ENCODE results near the gene ENTPD1. TPM values are rescaled to one million over a fixed set of nuclear protein-coding genes. Genes with fewer than 3 reads are reported as not detected.
A peak's percentile ranks its signal among the peaks of the same experiment; 100 is the strongest.
"Not testable (repeated sequence)": the region's sequence is repeated elsewhere in the genome, so short reads cannot be mapped to it uniquely, and the experiment has no call there.

Gene ENTPD1
- polyA plus RNA-seq, 6 donors from 2014 or later: 39.0 to 59.2 (median 48.9) TPM

GRCh38 chr10:95791425-95791979, 35.5 kb downstream of the ENTPD1 start:
- Mint-ChIP-seq H3K4me1 (peaks cover 65 to 77% (median 76%) of the 10 kb centered on the region in 3 donors), H3K9me3 (peaks cover 0 to 2% (median 0%) of the 10 kb centered on the region in 7 donors), H3K27ac (peak overlapping the region; percentile 72 to 97 (median 90))

GRCh38 chr10:95792211-95792780, 36.3 kb downstream of the ENTPD1 start:
- DNase-seq (no peak), ATAC-seq (ENCODE audit: low read depth in 2 of 2) (no peak)
- Mint-ChIP-seq H3K27ac (peak overlapping the region; percentile 84 to 97 (median 92)), H3K9me3 (peaks cover 0 to 6% (median 0%) of the 10 kb centered on the region in 7 donors), H3K27me3 (no peaks in the 10 kb centered on the region), H3K36me3 (peaks cover 0 to 7% of the 10 kb centered on the region in 2 donors), H3K4me1 (peaks cover 68 to 77% (median 76%) of the 10 kb centered on the region in 3 donors), H3K4me3 (peak overlapping the region in 5 of 8 donors; percentile 38 to 68 (median 60))

More at GRCh38 chr10:95791425-95791979, 35.5 kb downstream of the ENTPD1 start:
- H3K27me3 Mint-ChIP-seq: no peaks in the 10 kb centered on the region
- no peak for DNase-seq
- H3K36me3 Mint-ChIP-seq: peaks cover 0 to 7% of the 10 kb centered on the region in 2 donors
- peak overlapping the region in 4 of 8 donors; percentile 35 to 73 (median 61) for H3K4me3 Mint-ChIP-seq
- no peak for ATAC-seq (ENCODE audit: low read depth in 2 of 2)

GRCh38 chr10:95792874-95793285, 36.9 kb downstream of the ENTPD1 start:
- ATAC-seq (ENCODE audit: low read depth in 2 of 2): peak; percentile 40 to 47
- H3K36me3 Mint-ChIP-seq: peaks cover 0 to 7% of the 10 kb centered on the region in 2 donors
- peaks cover 69 to 76% (median 76%) of the 10 kb centered on the region in 3 donors for H3K4me1 Mint-ChIP-seq
- peak overlapping the region in 5 of 8 donors; percentile 30 to 71 (median 60) for H3K4me3 Mint-ChIP-seq
- DNase-seq: no peak
- peaks cover 0 to 6% (median 0%) of the 10 kb centered on the region in 7 donors for H3K9me3 Mint-ChIP-seq
- no peaks in the 10 kb centered on the region for H3K27me3 Mint-ChIP-seq
- peak overlapping the region; percentile 87 to 97 (median 94) for H3K27ac Mint-ChIP-seq

GRCh38 chr10:95793401-95794045, 37.6 kb downstream of the ENTPD1 start:
- DNase-seq (peak; percentile 55), ATAC-seq (ENCODE audit: low read depth in 2 of 2) (peak; percentile 90 to 91)
- Mint-ChIP-seq H3K36me3 (peaks cover 0 to 6% of the 10 kb centered on the region in 2 donors), H3K4me3 (peak overlapping the region in 7 of 8 donors; percentile 58 to 71 (median 68)), H3K9me3 (peaks cover 0 to 6% (median 0%) of the 10 kb centered on the region in 7 donors), H3K27me3 (no peaks in the 10 kb centered on the region), H3K27ac (peak overlapping the region; percentile 87 to 97 (median 94)), H3K4me1 (peaks cover 73 to 75% (median 74%) of the 10 kb centered on the region in 3 donors)

- peak overlapping the region; percentile 81 to 97 (median 87) for H3K27ac Mint-ChIP-seq
- peak overlapping the region in 1 of 8 donors; percentile 26 for H3K4me3 Mint-ChIP-seq
These were observed 38.2 kb downstream of the ENTPD1 start for GRCh38 chr10:95794195-95794594.

GRCh38 chr10:95795602-95796001, 39.6 kb downstream of the ENTPD1 start:
- no peaks in the 10 kb centered on the region for H3K27me3 Mint-ChIP-seq
- peaks cover 0 to 14% of the 10 kb centered on the region in 2 donors for H3K36me3 Mint-ChIP-seq

More at GRCh38 chr10:95794195-95794594, 38.2 kb downstream of the ENTPD1 start:
- H3K36me3 Mint-ChIP-seq: peaks cover 0 to 4% of the 10 kb centered on the region in 2 donors
- DNase-seq (no peak), ATAC-seq (ENCODE audit: low read depth in 2 of 2) (no peak)
- no peaks in the 10 kb centered on the region for H3K27me3 Mint-ChIP-seq
- H3K4me1 Mint-ChIP-seq: peaks cover 68 to 76% (median 75%) of the 10 kb centered on the region in 3 donors
- peaks cover 0 to 6% (median 0%) of the 10 kb centered on the region in 7 donors for H3K9me3 Mint-ChIP-seq

GRCh38 chr10:95796504-95796903, 40.5 kb downstream of the ENTPD1 start:
- Mint-ChIP-seq H3K27ac (peak overlapping the region; percentile 61 to 98 (median 85)), H3K27me3 (no peaks in the 10 kb centered on the region), H3K9me3 (peaks cover 1 to 11% (median 4%) of the 10 kb centered on the region in 7 donors), H3K4me3 (peak overlapping the region in 1 of 8 donors; percentile 40), H3K4me1 (peaks cover 57 to 90% (median 87%) of the 10 kb centered on the region in 3 donors), H3K36me3 (peaks cover 0 to 14% of the 10 kb centered on the region in 2 donors)
- ATAC-seq (ENCODE audit: low read depth in 2 of 2): peak in 1 of 2 donors; percentile 39
- no peak for DNase-seq

More at GRCh38 chr10:95795602-95796001, 39.6 kb downstream of the ENTPD1 start:
- Mint-ChIP-seq H3K27ac (peak overlapping the region in 2 of 6 donors; percentile 87), H3K4me3 (no peak overlapping the region), H3K9me3 (peaks cover 1 to 11% (median 4%) of the 10 kb centered on the region in 7 donors), H3K4me1 (peaks cover 66 to 89% (median 89%) of the 10 kb centered on the region in 3 donors)
- ATAC-seq (ENCODE audit: low read depth in 2 of 2) (no peak), DNase-seq (no peak)

- DNase-seq (no peak), ATAC-seq (ENCODE audit: low read depth in 2 of 2) (no peak)
- H3K27ac Mint-ChIP-seq: peak overlapping the region in 5 of 6 donors; percentile 0 to 93 (median 21)
- no peaks in the 10 kb centered on the region for H3K27me3 Mint-ChIP-seq
- H3K36me3 Mint-ChIP-seq: peaks cover 0 to 26% of the 10 kb centered on the region in 2 donors
- H3K4me3 Mint-ChIP-seq: peak overlapping the region in 1 of 8 donors; percentile 15
- peaks cover 1 to 11% (median 7%) of the 10 kb centered on the region in 7 donors for H3K9me3 Mint-ChIP-seq
- peaks cover 40 to 84% (median 80%) of the 10 kb centered on the region in 3 donors for H3K4me1 Mint-ChIP-seq
These were observed 42.3 kb downstream of the ENTPD1 start for GRCh38 chr10:95798096-95798855.

- Mint-ChIP-seq H3K4me1 (peaks cover 34 to 87% (median 78%) of the 10 kb centered on the region in 3 donors), H3K9me3 (peaks cover 1 to 12% (median 10%) of the 10 kb centered on the region in 7 donors), H3K4me3 (peak overlapping the region in 1 of 8 donors; percentile 8), H3K36me3 (peaks cover 0 to 27% of the 10 kb centered on the region in 2 donors), H3K27ac (peak overlapping the region in 3 of 6 donors; percentile 39 to 88 (median 78))
- not testable (repeated sequence) for H3K27me3 Mint-ChIP-seq; ATAC-seq (ENCODE audit: low read depth in 2 of 2); DNase-seq
These were observed 44.3 kb downstream of the ENTPD1 start for GRCh38 chr10:95800286-95800685.

GRCh38 chr10:95806687-95807380, 50.9 kb downstream of the ENTPD1 start:
- Mint-ChIP-seq H3K27ac (peak overlapping the region in 5 of 6 donors; percentile 21 to 74 (median 51)), H3K36me3 (peaks cover 0 to 23% of the 10 kb centered on the region in 2 donors), H3K4me3 (peak overlapping the region in 1 of 8 donors; percentile 15), H3K9me3 (peaks cover 0 to 10% (median 5%) of the 10 kb centered on the region in 7 donors), H3K4me1 (peaks cover 35 to 75% (median 75%) of the 10 kb centered on the region in 3 donors)
- not testable (repeated sequence) for ATAC-seq (ENCODE audit: low read depth in 2 of 2); H3K27me3 Mint-ChIP-seq; DNase-seq

GRCh38 chr10:95808705-95809308, 52.8 kb downstream of the ENTPD1 start:
- peak overlapping the region in 4 of 6 donors; percentile 47 to 87 (median 66) for H3K27ac Mint-ChIP-seq
- H3K4me1 Mint-ChIP-seq: peaks cover 35 to 75% (median 68%) of the 10 kb centered on the region in 3 donors
- peak overlapping the region in 1 of 8 donors; percentile 22 for H3K4me3 Mint-ChIP-seq
- not testable (repeated sequence) for H3K9me3 Mint-ChIP-seq; H3K27me3 Mint-ChIP-seq; ATAC-seq (ENCODE audit: low read depth in 2 of 2); DNase-seq
- H3K36me3 Mint-ChIP-seq: peaks cover 0 to 12% of the 10 kb centered on the region in 2 donors
